Right forelimb (tissue), 1 donor: ENCODE measurements around the gene SLC35F3.
"Not testable (repeated sequence)": the region's sequence is repeated elsewhere in the genome, so short reads cannot be mapped to it uniquely, and the experiment has no call there.

Experiments
- DNase-seq: peaks from one replicate; pipeline ENCODE4 v3.0.0-alpha.2; 2018

Gene SLC35F3

DNA sequence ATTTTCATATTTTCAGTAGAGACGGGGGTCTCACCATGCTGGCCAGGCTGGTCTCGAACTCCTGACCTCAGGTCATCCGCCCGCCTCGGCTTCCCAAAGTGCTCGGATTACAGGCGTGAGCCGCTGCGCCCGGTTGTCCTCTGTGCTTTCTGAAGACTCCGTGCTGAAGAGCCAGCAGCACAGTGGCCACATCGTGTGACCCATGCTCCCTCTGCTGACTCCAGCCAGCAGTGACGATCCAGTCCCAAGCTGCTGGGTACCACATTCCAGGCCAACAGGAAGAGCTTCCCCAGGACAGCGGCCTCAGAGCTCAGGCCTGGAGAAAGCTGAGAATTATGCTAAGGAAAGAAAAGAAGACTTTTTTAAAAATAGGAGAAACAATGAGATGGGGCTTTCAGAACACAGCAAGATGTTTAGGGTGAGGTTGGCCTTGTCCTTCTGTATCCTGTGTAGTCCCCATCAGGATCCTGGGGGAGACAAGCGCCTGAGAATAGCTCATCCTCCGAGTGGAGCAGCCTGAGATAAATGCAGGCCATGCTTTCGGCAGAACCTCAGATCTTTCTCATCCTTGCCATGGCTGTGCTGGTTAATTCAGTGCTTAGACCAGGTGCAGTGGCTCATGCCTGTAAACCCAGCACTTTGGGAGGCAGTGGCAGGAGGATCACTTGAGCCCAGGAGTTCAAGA, 207.1 kb downstream of the SLC35F3 start:
- DNase-seq, result no peak

DNA sequence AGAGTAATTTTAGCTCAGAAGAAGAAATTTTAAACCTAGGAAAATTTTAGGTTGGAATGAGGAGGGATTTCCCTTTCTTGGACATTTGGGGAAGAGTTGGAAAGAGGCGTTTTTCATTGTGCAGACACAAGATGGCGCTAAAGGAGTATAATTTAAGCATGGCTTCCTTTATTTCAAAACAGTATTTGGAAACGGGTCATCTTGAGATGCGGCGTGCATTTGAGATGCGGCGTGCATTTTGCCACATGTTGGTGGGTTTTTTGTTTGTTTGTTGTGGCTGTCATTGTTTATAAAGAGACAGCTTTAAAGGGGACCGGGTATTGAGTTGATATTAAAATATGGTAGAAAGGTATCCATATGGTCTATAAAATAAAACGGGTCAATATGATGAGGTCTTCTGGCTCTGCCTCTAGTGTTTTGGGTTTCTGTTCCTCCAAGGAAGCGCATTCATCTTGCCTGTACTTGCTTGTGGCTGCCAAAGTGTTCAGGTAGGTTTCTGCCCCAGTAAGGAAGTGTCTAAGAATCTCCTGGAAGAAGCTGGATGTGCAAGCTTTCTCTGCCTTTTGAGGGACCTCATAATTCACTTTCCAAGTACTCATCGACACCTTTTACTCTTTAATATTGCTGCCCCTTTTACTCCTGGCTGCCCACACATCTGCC, 210.3 kb downstream of the SLC35F3 start:
- no peak for DNase-seq

DNA sequence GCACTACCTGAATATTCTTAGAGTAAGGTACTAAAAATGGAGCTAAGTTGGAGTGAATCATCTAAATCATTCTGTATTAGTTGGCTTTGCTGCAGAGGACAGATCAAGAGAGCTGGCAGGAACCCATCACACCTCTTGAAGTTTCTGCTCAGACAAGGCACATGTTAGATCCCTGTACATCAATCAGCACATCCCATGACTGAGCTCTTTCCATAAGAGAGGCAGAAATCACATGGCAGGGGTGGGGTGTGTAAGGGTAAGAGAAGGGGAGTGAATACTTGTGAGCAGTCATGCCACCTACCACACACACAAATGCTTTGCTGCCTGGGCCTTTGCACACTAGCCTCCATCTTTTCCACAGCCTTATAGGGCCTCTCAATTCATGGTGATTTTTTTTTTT, 214.4 kb downstream of the SLC35F3 start:
- no peak for DNase-seq

DNA sequence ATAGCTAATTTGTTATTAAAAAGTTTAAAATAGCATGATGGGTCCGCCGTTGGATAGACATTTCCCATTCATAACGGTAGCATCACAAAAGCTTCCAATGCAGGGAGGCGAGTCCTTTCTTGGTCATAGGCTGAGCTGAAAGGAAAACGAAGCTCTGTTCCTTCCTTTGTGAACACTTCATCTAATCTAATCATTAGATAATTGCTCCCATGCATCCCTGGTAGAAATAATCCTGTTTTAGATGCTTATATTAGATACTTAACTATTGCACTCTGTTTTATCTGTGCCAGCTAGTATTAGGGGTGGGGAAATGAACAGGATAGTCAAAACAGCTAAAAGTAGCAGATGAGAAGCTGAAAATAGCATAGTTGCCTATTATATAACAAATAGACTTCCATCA, 215.0 kb downstream of the SLC35F3 start:
- DNase-seq, result no peak

DNA sequence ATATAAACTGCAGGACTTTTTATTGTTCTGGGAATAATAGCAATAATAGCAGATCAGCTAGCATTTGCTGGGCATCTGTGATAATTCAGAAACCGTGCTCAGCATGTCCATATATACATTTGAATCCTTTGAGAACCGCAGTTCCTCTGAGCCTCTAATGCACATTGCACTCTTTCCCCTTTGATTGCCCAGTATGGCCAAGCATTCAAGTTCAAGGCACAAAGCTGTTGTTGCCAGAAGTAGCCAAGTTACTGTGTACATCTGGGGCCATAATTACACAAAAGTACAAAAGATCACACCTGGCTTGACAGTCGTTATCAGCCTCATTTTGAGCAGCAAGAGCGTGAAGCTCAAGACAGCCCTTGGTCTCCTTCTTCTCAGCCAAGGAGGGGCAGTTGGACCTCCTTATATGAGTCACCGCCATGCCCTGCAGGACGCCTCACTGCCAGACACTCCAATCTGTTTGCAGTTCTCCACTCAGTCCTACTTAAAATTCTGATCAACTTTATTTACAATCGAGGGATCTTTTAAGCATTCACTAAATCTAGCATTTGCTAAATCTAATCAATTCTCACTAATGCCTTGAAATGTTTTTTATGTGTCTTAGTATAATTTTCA, 216.0 kb downstream of the SLC35F3 start:
- DNase-seq, result no peak

DNA sequence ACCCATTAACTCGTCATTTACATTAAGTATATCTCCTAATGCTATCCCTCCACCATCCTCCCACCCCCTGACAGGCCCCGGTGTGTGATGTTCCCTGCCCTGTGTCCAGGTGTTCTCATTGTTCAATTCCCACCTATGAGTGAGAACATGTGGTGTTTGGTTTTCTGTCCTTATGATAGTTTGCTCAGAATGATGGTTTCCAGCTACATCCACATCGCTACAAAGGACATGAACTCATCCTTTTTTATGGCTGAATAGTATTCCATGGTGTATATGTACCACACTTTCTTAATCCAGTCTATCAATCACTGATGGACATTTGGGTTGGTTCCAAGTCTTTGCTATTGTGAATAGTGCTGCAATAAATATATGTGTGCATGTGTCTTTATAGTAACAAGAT, 217.2 kb downstream of the SLC35F3 start:
- not testable (repeated sequence) for DNase-seq

DNA sequence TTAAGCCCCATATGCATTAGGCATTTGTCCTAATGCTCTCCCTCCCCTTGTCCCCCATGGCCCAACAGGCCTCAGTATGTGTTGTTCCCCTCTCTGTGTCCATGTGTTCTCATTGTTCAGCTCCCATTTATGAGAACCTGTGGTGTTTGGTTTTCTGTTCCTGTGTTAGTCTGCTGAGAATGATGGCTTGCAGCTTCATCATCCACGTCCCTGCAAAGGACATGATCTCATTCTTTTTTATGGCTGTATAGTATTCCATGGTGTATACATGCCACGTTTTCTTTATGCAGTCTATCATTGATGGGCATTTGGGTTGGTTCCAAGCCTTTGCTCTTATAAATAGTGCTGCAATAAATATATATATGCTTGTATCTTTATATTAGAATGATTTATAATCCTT, 218.1 kb downstream of the SLC35F3 start:
- not testable (repeated sequence) for DNase-seq

DNA sequence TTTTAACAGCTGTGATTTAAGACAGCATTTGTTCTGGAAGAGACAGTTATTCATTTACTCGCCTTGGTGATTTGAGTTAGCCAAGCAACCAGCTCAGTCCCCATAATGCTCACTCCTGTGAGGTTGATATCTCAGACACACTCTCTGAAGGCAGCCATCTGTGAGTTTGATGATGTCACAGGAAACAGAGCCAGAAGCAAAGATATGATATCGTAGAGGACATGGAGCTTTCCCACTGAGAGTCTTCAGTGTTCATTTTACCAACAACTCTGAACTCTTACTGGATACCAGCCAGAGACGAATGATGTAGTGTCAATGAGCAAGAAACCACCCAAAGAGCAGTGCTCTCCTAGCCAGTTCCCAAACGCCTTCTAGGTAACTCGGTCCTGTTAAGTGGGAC, 219.4 kb downstream of the SLC35F3 start:
- DNase-seq, result no peak

DNA sequence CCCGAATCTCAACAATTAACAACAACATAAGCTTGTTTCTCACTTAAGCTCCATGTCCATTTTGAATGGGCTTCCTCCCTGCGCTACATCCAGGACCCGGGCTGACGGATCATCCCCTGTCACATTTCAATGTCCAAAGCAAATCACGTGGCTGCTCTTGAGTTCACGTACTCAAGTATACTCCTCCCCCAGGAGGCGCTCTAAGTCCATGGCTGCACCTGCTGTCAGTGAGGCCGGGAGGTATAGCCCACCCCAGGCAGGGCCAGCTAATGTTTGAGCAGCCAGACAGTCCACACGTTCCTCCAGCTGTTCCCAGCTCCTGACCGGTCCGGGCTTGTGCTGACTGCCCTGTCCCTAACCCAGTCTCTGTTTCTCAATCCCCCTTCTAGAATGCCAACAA, 220.8 kb downstream of the SLC35F3 start:
- no peak for DNase-seq

DNA sequence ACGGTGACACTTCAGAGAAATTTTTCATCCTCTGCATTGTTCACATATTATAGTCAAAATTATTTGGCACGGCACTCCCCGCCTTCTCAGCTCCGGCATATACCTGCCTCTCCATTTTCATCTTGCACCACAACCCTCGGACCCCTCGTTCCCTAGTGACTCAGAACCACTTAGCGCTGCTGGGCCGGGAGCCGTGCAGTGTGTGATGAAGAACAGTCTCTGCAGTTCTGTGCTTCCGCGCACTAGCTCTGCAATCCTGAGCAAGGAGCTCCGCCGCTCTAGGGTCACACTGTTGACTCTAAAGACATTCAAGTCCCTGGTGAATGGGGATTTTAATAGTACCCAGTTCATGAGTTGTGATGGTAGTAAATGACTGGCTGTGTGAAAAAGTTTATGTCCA, 221.2 kb downstream of the SLC35F3 start:
- DNase-seq, result no peak

DNA sequence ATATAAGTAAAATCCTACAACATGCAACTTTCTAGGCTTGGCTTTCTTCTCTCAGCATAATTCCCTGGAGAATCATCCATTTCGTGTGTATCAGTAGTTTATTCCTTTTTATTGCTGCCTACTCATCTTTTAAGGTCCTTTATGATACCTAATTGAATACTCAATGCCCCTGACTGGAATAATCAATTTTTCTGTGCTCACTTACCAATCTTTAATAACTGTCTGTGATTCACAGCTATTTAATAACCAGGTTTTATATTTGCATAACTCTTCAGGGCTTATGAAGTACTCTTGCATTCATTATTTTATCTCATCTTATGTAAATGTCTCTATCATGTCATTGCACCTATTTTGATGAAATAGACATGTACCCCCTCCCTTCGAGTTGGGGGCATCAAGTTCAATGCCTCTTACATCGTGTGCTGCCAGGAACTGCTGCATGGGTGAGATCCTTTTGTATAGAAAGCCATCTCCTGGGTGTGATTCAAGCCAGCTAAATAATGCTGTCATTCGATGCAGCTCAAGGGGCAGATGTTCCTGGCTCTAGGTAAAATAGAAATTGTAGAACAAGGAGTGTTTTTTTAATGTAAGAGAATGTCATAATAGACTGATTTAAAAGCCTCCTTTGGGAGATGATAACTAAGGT, 222.7 kb downstream of the SLC35F3 start:
- DNase-seq, result no peak

DNA sequence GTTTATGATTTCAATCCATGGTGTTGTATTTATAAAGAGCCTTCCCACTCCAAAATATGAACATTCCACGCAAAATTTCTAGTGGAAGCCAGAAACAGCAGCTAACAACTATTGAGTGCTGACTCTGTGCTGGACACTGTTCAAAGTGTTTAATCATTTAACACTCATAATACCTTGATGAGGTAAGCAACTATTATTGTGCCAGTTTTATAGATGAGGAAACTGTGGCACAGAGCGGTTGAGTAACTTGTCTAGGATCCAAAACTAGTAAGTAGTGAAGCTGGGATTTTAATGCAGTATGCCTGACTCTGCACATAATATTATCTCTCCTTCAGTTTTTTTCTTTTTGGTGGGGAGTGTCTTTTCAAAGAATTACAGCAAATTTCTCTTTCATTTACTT, 228.3 kb downstream of the SLC35F3 start:
- no peak for DNase-seq

DNA sequence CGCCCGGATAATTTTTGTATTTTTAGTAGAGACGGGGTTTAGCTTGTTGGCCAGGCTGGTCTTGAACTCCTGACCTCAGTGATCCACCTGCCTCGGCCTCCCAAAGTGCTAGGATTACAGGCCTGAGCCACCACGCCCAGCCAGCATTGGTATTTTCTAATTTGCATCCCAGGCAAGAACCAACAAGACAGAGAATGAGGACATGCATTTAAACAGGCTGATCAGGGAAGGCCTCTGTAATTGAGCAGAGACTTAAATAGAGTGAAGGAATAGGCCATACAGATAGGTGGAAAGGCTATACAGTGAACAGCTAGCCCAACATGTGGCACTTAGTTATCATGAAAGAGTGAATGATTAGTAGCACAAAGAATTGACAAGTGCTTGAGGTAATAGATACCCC, 230.4 kb downstream of the SLC35F3 start:
- DNase-seq, result no peak

DNA sequence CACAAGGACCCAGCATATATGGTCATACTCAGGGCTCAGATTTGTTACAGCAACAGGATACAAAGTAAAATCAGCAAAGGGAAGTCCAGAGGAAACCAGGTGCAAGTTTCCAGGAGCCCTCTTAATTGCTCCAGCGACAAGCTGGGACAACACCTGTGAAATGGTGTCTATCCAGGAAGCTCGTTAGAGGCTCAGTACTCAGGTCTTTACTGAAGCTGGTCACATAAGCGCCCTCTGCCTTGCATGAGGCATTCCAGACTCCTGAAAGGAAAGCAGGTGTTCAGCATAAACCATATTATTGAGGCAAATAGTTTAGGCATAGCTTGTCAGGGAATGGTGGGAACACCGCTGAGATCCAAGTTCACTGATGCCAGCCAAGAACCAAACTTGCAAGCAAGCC, 231.0 kb downstream of the SLC35F3 start:
- DNase-seq, result no peak

DNA sequence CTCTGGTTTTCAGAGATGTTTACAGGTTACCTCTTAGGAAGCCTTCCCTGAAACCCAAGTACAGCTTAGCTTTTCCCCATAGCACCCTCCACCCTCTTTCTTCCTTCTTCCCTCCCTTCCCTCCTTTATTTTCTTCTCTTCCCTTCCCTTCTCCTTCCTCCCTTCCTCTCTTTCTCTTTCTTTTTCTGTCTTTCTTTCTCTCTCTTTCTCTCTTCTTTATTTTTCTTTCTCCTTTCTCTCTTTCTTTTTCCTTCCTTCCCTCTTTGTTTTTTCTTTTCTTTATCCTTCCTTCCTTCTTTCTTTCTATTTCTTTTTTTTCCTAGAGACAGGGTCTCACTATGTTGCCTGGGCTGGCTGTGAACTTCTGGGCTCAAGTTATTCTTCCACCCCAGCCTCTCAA, 231.6 kb downstream of the SLC35F3 start:
- no peak for DNase-seq

DNA sequence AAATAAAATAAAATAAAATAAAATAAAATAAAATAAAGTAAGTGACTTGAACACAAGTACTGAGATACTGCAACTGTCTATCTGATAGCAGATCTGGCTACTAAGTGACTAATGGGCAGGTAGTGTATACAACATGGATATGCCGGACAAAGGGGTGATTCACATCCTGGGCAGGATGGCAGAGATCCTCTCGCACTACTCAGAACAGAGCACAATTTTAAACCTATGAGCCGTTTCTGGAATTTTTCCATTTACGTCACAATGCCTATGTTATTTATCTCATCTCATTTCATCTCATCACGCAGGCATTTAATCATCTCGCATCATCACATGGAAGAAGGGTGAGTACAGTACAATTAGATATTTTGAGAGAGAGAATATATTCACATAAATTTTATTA, 235.5 kb downstream of the SLC35F3 start:
- no peak for DNase-seq

DNA sequence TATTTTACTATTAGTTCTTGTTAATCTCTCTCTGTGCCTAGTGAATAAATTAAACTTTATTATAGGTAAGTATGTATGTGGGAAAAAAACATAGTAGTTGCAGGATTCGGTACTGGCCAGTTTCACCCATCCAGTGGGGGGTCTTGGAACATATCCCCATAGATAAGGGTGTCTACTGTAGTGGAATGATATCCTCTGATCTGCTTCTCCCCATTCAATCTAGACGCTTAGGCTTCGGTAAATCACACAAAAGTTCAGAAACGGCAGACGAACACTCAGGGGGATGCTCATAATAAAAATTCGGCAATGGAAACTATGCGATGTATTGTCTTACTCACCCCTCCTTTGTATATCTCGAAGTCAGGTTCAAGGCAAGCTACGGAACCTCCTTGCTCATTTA, 235.9 kb downstream of the SLC35F3 start:
- no peak for DNase-seq

DNA sequence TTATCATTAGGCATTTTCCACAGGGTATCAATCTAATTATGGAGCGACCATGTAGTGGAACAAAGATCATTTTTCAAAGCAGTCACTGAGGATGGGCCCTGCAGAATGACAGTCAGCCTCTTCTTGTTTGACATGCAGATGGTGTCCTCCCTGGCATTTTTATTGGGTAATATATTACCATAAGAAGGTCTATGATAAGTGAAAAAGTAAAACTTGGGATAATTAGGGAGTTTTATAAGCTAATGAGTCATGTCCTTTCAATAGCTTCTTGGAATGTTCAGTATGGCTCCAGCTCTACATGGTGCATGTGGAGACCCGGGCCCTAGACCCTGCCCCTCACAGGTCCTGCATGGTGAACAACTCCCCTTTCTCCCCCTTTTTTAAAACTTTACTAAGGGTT, 236.5 kb downstream of the SLC35F3 start:
- DNase-seq, result no peak

DNA sequence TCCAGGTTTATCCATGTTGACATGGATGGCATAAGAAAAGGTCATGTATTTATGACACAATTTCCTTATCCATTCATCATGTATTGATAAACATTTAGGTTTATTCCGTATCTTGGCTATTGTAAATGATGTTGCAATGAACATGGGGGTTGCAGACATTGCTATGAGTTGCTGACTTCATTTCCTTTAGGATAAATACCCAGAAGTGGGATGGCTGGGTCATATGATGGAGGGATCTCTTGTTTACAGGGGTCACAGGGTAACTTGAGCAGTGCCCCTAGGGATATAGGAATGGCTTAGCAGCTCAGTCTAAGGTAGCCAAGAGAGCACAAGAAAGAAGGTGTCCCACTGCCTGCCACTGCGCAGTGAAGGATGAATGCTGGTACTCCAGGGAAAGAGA, 239.2 kb downstream of the SLC35F3 start:
- no peak for DNase-seq

DNA sequence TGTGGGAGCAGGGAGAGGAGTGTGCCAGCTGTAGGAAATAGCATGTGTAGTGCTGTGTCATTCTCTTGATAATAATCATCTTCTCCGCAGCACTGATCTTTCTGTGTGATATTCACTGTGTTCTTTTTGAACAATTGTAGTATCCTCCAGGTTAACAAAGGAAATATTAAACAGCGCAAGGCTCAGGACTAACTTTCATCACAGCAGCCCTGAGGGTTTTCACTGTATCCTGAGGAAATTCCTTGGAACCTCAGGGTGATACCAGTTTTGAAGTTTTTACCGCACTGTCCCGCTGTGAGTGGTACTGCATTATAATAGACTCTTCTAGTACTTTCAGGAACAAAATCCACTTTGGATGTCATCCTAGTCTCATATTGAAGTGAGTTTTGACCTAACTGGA, 240.4 kb downstream of the SLC35F3 start:
- no peak for DNase-seq

DNA sequence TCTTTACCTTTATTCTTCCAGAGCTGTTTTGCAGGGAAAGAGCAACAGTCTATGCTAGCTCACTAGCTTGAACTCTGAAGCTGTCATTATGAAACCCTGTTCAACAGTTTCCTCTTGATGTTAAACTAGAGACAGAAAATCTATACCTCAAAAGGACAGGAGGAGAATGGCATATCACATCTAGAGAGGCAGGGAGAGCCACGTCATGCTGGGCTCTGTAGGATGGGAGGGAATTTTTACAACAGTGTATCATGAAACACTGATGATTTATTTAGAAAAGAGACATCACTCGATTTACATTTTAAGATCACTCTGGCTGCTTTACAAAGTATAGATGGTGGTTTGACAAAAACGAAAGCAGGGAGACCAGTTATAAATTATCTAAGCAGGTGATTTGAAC, 243.9 kb downstream of the SLC35F3 start:
- DNase-seq, result no peak

DNA sequence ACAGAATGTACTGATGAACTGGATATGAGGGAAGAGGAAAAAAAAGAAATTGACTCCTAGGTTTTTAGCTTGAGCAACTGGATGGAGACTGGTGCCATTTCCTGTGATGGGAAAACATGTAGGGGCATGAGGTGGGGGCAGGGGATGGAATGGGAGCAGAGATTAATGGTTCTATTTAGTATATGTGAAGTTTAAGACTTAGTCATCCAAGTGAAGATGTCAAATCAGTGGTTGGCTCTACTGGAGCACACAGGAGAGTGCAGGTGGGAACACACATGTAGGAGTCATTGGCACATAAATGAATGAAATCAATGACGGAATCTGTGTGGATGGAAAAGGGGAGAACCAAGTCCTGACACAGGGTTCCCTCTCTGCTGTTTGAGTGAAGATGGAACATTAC, 244.3 kb downstream of the SLC35F3 start:
- no peak for DNase-seq

DNA sequence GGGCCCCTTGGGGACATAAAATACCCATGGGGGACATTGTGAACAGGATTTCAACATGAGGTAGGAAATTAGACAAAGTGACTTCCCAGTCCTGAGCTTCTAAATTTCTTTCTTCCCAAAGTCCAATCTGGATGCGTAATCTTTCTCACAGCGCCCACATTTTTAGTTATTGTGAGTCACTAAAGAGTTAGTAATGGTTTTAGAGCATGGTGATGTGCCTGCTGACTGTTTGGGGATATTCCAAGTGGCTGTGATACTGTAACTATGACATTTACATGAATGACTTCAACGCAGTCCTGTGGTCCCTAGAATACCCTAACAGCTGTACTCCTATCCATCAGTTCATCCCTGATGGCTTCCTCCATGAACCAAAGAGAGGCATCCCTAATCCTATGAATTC, 244.7 kb downstream of the SLC35F3 start:
- DNase-seq, result no peak

DNA sequence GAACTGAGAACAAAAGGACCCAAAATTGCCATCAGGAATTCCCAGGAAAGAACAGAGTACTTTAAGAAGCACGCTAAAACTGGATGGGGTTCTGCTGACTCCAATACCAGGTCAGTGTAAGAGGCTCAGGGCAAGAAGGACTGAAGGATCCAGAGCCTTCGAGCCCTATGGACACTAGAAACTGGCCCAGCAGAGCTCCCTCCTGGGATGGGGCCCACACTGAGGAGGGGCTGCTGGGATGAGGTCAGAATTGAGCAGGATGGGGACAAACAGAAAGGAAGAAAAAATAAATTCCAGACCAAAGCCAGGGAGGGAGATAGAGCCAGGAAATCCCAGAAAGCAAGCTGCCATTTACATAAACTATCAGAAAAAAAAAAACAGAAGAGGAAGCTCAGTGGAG, 246.4 kb downstream of the SLC35F3 start:
- no peak for DNase-seq
